AG04449 (cell line): ENCODE measurements around the gene NHS.

Source experiments
- CTCF ChIA-PET: fragments of 350-600 bp; formaldehyde crosslinking; extraction: SDS; loops from one replicate; lab custom pipeline; 2021; ENCODE audit warnings: antibody characterized with exemption; lab: Yijun Ruan, JAX
- POLR2A ChIA-PET: fragments of 400-600, 350-600 bp; formaldehyde crosslinking; extraction: SDS; loops from one replicate; lab custom pipeline; 2020; ENCODE audit warnings: antibody characterized with exemption, inconsistent platforms; lab: Yijun Ruan, JAX
- DNase-seq: peaks from one replicate; pipeline ENCODE4 v3.0.0-alpha.2; 2010; ENCODE audit warnings: low read depth, low spot score
- H3K4me3 ChIP-seq: 2 replicates; pipeline ENCODE4 v1.5.1; 2011; ENCODE audit warnings: low read depth, mild to moderate bottlenecking, control low read depth, low read length
- TF ChIP-seq, protein P1 (sequence below): IDR thresholded peaks from one replicate; pipeline ENCODE4 v1.5.1; 2011; ENCODE audit warnings: mild to moderate bottlenecking, moderate library complexity, low read length, control low read depth, inconsistent platforms; ENCODE audit not compliant: insufficient read depth; ENCODE audit errors: missing control alignments

The NHS gene

GRCh38 chrX:17432158-17432557, 57.2 kb downstream of the NHS start:
- H3K4me3 ChIP-seq = no peak overlapping the region
- DNase-seq = no peak
- TF ChIP-seq, protein P1, sequence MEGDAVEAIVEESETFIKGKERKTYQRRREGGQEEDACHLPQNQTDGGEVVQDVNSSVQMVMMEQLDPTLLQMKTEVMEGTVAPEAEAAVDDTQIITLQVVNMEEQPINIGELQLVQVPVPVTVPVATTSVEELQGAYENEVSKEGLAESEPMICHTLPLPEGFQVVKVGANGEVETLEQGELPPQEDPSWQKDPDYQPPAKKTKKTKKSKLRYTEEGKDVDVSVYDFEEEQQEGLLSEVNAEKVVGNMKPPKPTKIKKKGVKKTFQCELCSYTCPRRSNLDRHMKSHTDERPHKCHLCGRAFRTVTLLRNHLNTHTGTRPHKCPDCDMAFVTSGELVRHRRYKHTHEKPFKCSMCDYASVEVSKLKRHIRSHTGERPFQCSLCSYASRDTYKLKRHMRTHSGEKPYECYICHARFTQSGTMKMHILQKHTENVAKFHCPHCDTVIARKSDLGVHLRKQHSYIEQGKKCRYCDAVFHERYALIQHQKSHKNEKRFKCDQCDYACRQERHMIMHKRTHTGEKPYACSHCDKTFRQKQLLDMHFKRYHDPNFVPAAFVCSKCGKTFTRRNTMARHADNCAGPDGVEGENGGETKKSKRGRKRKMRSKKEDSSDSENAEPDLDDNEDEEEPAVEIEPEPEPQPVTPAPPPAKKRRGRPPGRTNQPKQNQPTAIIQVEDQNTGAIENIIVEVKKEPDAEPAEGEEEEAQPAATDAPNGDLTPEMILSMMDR = no peak
- POLR2A ChIA-PET = no interaction called here
- CTCF ChIA-PET = no interaction called here

DNA sequence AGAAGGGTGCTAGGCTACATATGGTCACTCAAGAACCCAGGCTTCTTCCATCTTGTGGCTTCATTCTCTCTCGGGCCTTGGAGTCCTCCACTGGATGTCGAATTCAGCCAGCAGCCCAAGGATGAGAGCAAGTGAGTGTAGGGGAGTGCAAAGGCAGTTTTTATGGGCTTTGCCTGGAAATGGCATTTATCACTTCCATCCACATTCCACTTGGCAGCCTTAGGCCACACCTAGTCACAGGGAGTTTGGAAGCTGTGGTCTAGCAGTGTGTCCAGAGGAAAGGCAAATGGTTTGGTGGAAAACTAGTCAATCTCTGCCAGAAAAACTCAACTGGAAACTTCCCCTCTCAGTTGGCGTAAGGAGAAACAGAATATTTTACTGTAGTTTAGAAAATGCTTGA, 59.0 kb downstream of the NHS start:
- no peak overlapping the region for H3K4me3 ChIP-seq
- ChIA-PET POLR2A (no interaction called here), CTCF (interaction anchor here (1.5 kb wide), 1 partner anchor 159 kb away, joined by 3 read pairs; no protein-coding TSS in a partner anchor)
- DNase-seq = no peak
- TF ChIP-seq, protein P1 = no peak

DNA sequence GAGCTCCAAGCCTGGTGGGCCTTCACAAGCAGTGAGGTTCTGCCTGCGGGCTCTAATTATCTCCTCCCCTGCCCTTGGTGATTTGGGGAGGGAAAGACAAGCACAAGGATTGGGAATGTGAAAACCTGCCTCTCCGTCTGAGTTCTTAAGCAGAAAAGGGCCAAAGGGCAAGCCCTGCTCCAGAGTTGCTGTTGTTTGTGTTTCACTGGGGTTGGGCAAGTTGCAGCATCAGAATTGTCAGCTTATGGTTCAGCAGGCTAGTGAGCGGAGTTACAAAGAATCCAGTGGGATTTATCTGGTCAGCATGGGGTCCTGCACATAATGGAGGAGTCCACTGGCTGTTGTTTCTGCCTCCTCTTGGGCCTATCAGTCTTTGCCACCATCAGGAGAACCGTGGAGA, 60.5 kb downstream of the NHS start:
- H3K4me3 ChIP-seq = no peak overlapping the region
- no peak for DNase-seq
- TF ChIP-seq, protein P1 = no peak
- ChIA-PET CTCF (no interaction called here), POLR2A (no interaction called here)

DNA sequence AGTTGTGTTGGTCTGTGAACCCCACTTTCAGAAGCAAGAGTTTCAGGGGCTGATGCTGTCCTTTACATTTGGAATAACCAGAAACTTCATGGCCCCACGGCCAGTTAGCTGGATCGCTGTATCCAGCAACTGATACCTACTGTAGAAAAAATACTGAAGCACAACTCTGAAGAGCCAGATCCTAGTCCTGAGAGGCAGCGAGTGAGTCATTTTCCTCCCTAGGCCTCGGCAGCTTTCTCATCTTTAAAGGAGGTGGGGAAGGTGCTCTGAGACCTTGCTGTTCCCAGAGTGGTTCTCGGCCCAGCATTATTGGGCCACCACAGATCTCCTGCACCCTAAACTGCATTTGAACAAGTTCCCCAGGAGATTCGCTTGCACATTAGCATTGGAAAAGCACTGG, 63.2 kb downstream of the NHS start:
- no peak overlapping the region for H3K4me3 ChIP-seq
- DNase-seq = no peak
- TF ChIP-seq, protein P1 = no peak
- ChIA-PET CTCF (no interaction called here), POLR2A (no interaction called here)

- ChIA-PET CTCF (no interaction called here), POLR2A (no interaction called here)
- no peak for DNase-seq
- H3K4me3 ChIP-seq = no peak overlapping the region
- TF ChIP-seq, protein P1 = no peak
These were observed 65.3 kb downstream of the NHS start for GRCh38 chrX:17440258-17440657.

- POLR2A ChIA-PET = no interaction called here
- no peak overlapping the region for H3K4me3 ChIP-seq
- DNase-seq = no peak
- CTCF ChIA-PET = no interaction called here
- TF ChIP-seq, protein P1 = no peak
These were observed 65.8 kb downstream of the NHS start for GRCh38 chrX:17440836-17441235.
